NCI-H2196 treated with DMSO at 0.1 percent for 48 hours (cell line): ENCODE measurements around the gene CDK14.

ENCODE experiments used
- DNase-seq: peaks from one replicate; lab custom pipeline; 2025; ENCODE audit not compliant: unreplicated experiment; lab: John Stamatoyannopoulos, UW

Gene CDK14

GRCh38 chr7:91181949-91182348 is 585.8 kb downstream of the CDK14 start:
- DNase-seq = no peak

DNA sequence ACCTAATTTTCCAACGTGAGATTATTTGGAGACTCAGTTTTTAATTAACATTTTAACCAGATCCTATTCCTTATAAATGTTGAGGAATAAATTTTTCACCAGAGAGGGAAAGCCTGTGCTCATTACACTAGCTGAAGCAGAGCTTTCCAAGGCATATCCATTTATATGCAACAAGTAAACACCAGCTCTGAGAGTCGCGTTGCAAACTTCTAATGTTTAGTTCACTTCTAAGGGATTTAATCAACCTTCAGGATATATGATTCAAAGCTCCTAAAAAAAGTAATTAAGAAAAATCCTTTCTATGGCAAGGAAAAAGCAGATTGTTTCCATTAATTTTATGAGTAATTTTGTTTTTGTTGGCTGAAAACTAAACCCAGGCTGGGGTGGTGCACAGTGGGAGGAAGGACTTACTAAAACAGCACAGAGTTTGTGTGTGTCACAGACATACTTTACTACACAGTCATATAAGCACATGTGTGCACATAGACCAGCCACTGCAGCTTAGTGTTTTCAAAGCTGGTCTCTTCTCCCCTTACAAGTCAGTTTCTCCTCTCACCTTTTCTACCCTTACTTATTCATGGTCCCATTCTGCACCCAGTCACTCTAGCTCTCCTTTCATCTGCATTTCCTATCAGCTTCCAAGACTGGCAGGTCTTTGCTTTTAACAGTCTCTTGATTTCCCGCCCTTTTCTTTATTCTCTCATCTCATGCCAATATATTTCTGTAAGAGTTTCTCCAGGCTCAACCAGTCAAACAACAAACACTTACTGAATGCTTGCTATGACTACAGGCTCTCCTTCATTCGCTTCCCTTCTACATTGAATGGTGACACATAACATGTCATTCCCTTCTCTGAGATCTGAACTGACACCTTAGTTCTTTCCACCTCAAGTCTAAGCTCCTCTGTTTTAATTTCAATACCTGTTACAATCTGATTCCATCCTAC is 587.0 kb downstream of the CDK14 start:
- DNase-seq = no peak

DNA sequence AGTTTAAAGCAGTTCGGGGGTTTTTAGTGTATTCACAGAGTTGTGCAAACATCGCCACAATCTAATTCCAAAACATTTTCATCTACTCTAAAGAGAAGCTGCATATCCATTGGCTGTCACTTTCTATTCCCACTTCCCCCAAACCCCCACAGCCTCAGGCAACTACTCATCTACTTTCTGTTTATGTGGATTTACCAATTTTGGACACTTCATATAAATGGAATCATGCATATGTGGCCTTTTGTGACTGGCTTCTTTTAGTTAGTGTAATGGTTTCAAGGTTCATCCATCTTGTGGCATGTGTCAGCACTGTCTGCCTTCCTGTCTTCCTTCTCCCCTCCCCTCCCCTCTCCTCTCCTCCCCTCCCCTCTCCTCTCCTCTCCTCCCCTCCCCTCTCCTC is 589.6 kb downstream of the CDK14 start:
- no peak for DNase-seq

GRCh38 chr7:91187061-91187460 is 590.9 kb downstream of the CDK14 start:
- DNase-seq = no peak

GRCh38 chr7:91191771-91192170 is 595.6 kb downstream of the CDK14 start:
- DNase-seq = no peak

DNA sequence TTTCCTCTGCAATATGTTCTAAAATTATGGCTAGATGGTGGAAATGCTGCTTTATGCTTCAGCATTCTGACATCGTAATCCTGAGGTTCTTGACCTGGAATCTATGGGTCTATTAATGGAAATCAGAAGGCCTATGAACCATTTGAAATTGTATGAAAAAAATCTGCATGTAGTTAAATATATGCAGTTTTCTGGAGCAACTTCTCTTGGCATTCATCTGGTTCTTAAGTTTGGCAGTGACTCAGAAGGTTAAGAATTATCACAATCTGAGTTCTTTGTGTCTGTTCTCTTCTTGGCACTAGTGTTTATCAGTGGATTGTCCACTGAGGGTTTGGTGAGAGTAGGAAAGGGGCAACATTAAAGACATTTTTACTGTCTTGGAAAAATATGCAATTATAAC is 597.0 kb downstream of the CDK14 start:
- no peak for DNase-seq

GRCh38 chr7:91194841-91195240 is 598.7 kb downstream of the CDK14 start:
- DNase-seq = no peak

DNA sequence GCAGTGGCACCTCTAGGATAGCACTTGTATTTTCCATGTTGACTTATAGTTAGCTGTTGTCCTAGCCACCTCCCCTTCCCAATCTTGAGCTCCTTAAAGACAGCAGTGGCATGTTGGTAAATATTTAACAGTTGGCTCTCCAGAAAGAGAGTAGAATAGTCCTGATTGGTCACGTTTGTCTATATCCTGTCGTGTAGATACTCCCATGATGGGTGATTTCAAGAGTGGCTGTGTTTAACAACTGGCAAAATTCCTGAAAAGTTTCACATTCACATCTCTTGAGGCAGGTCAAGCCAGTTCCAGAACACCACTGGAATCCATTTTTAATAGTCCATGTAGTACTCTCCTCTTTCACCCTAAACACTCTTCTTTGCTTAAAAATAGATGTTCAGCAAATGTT is 599.9 kb downstream of the CDK14 start:
- DNase-seq = no peak

- DNase-seq = no peak
Observed at GRCh38 chr7:91198371-91198770, 602.2 kb downstream of the CDK14 start.

DNA sequence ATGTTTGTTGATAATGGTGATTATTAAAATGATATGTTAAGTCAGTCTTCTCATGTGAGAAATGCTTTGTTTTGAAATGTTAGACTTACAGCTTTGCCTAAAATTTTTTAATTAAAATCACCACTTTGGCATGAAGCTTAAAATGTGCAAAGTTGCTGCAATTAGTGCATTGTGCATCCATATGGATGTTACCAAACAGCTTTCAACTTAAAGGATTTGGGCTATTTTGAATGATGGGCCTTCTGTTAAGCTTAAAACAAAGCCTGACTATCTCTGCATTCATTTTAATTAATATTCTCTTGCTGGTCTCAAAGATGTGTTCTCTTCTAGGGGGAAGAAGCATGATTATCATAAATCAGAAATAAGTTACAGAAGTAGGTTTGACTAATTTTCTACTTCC is 603.5 kb downstream of the CDK14 start:
- DNase-seq = no peak

- DNase-seq = no peak
Observed at GRCh38 chr7:91201442-91202113, 605.5 kb downstream of the CDK14 start.

DNA sequence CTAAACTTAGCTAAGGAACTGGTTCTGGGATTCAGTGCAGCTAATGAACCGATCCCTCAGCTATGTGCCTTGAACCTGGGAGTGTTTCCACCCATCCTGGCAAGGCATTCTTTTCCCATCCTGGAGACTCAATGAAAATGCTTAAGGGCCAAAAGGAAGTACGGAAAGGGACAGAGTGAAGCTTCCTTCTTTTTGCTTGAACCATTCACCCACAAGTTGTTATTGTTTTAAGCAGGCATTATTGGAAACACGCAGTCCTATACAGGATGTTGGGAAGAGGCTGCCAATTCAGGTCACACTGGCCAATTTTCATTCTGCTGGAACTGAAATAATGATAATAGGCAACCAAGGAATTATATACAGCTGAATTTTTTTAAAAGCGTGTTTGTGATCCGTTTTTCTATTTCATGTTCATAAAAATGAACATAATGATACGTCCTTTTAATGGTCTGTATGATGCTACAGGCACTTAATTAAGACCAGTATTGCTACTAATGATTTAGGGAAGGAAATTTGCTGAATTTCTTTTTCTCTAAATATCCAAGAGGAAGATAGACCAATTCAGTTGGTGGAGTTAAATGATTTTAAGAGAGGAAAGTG is 610.3 kb downstream of the CDK14 start:
- DNase-seq = no peak

DNA sequence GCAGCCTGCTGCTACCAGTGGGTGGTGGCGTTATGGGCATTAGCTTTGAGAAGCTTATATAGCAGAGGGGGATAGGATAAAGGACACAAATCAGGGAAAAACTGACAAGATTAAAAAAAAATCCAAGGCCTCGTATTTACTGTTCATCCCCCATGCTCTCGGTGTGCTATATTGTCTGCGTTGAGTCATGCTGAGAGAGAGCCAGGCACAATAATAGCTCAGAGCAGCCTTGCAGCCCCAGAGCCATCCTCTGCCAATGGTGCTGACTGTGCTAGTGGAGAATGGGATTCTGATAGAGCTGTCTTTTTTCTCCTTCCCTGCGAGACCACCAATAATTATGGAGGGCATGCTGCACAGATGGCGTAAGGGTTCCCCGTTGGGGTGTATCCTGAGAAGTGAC is 616.5 kb downstream of the CDK14 start:
- DNase-seq = no peak

- no peak for DNase-seq
Observed at GRCh38 chr7:91226411-91226810, 630.3 kb downstream of the CDK14 start.

- DNase-seq = no peak
Observed at GRCh38 chr7:91228327-91228726, 632.2 kb downstream of the CDK14 start.

DNA sequence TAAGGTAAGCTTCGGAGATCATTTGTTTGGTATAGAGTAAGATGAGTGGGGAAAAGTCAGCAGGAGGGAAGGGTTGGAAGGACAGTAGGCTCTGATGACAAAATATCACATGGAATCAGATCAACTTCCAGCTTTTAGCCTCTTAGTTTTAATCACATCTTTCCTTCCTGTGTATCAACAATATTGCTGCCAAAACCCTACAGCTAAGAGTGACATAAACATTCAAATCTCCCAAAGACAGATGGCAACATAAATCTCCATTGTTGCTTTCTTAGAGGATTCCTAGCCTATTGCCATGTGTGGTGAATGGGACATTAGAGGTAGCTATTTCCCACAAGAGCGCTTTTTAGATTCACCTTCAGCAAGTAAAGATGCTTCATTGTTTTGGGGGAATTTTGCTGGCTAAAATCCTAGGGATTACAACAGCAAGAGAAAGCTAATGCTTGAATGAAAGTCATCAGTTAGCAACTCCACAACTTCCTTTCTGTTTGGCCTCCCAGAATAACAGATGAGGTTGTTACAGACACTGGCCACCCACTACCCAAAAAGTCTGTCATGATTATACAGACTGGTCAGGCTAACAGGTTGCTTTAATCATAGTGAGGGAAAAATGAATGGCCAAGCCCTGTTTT is 632.9 kb downstream of the CDK14 start:
- no peak for DNase-seq

GRCh38 chr7:91230100-91230499 is 634.0 kb downstream of the CDK14 start:
- DNase-seq = no peak

GRCh38 chr7:91230503-91230902 is 634.4 kb downstream of the CDK14 start:
- DNase-seq = no peak

DNA sequence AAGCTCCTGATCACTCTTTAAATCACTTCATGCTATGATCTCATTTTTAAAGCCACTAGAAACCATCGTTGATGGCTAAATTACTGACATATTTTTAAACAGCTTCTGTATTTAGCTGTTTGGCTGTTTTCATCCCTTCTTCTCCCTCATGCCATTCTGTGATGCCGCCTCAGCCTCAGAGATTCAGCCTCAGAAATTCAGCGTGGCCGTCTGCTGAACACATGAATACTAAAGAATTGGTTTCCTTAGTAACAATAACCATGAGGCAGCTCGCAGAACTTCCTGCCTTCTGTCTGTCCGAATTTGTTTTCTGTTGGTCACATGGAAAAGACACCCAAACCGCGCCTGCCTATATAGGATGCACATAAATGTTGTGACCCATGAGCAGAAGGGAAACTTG is 637.1 kb downstream of the CDK14 start:
- DNase-seq = no peak

DNA sequence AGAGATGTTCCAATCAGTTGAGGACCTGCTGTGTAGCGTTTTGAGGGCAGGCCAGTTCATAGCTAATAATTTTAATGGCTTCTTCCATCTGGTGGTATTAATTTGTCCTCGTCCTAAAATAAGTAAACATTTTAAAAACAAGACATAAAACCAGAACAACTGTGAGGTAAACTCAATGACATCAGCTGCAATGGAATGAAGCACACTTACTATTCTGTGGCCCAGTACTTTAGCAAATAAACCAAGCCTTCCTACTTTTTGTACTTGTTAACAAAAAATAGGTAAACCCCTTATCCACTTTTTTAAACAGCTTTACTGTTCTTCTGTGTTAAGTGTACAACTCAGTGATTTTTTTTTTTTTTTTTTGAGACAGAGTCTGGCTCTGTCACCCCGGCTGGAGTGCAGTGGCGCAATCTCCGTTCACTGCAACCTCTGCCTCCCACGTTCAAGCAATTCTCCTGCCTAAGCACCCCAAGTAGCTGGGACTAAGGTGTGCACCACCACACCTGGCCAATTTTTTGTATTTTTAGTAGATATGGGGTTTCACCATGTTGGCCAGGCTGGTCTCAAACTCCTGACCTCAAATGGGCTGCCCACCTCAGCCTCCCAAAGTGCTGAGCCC is 639.2 kb downstream of the CDK14 start:
- DNase-seq = no peak

GRCh38 chr7:91239171-91239604 is 643.1 kb downstream of the CDK14 start:
- DNase-seq = no peak
